ENCODE measurements around the gene XRCC1. TPM values are rescaled to one million over a fixed set of nuclear protein-coding genes. Genes with fewer than 3 reads are reported as not detected.

XRCC1 gene
- total RNA-seq, 4 donors from 2014 or later = 22.7 to 53.2 (median 30.7) TPM

- Histone ChIP-seq H3K9me3 (no peaks in the 10 kb centered on the region), H3K27me3 (no peaks in the 10 kb centered on the region), H3K4me1 (peaks cover 0 to 5% of the 10 kb centered on the region in 2 donors), H3K4me3 (no peak overlapping the region), H3K27ac (no peak overlapping the region), H3K36me3 (no peaks in the 10 kb centered on the region)
- DNase-seq = no peak
- intact Hi-C loops (cut with DNase I; ENCODE audit: low total_unique reads) = no loop called here
- TF ChIP-seq CTCF (IDR thresholded peaks at IDR 0.05) = no peak
- no peak for TF ChIP-seq POLR2A (IDR thresholded peaks at IDR 0.05)
Measured at GRCh38 chr19:43616954-43617353, 41.6 kb upstream of the XRCC1 start.

DNA sequence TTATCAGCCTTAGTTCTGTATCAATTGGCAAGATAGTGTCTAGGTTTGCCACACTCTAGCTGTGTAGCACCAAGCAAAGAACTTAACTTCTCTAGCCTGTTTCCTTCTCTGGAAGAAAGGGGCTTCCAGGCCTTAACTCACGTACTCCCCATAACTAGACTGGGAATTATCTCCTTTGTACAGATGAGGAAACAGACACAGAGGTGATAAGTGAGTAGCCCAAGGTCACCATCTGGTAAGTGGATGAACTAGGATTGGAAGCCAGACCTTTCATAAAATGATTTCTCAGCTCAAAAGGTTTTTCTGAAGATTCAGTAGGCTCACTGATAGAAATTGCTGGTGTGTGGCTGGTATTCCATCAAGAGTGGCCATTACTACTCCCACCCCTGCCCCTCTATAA is 41.0 kb upstream of the XRCC1 start:
- peaks cover 0 to 5% of the 10 kb centered on the region in 2 donors for H3K4me1 ChIP-seq

GRCh38 chr19:43612374-43612773 is 37.0 kb upstream of the XRCC1 start:
- DNase-seq = no peak
- H3K4me3 ChIP-seq = no peak overlapping the region
- TF ChIP-seq POLR2A (IDR thresholded peaks at IDR 0.05) = no peak
- no peak for TF ChIP-seq CTCF (IDR thresholded peaks at IDR 0.05)
- no peaks in the 10 kb centered on the region for H3K27me3 ChIP-seq
- no peaks in the 10 kb centered on the region for H3K4me1 ChIP-seq
- intact Hi-C loops (cut with DNase I; ENCODE audit: low total_unique reads) = no loop called here
- H3K9me3 ChIP-seq = no peaks in the 10 kb centered on the region
- no peaks in the 10 kb centered on the region for H3K36me3 ChIP-seq
- no peak overlapping the region for H3K27ac ChIP-seq

More for the DNA sequence above, 41.0 kb upstream of the XRCC1 start:
- intact Hi-C loops (cut with DNase I; ENCODE audit: low total_unique reads) = no loop called here
- no peak overlapping the region for H3K27ac ChIP-seq
- TF ChIP-seq POLR2A (IDR thresholded peaks at IDR 0.05) = no peak
- TF ChIP-seq CTCF (IDR thresholded peaks at IDR 0.05) = no peak
- no peak overlapping the region for H3K4me3 ChIP-seq
- H3K36me3 ChIP-seq = no peaks in the 10 kb centered on the region
- no peak for DNase-seq
- no peaks in the 10 kb centered on the region for H3K9me3 ChIP-seq
- no peaks in the 10 kb centered on the region for H3K27me3 ChIP-seq

- no peak for DNase-seq
- Histone ChIP-seq H3K4me1 (no peaks in the 10 kb centered on the region), H3K27me3 (no peaks in the 10 kb centered on the region), H3K36me3 (no peaks in the 10 kb centered on the region), H3K4me3 (no peak within 1 kb of the TSS), H3K9me3 (no peaks in the 10 kb centered on the region), H3K27ac (no peak within 1 kb of the TSS)
- intact Hi-C loops (cut with DNase I; ENCODE audit: low total_unique reads) = no loop called here
- no peak for TF ChIP-seq POLR2A (IDR thresholded peaks at IDR 0.05)
- no peak for TF ChIP-seq CTCF (IDR thresholded peaks at IDR 0.05)
Measured at GRCh38 chr19:43611788-43612187, 36.5 kb upstream of the XRCC1 start, which contains the start of gene SRRM5. SRRM5 (plus strand) TSS chr19:43612088; CDS start chr19:43612122, 34 bp downstream.

- H3K4me1 ChIP-seq = no peaks in the 10 kb centered on the region
- TF ChIP-seq CTCF (IDR thresholded peaks at IDR 0.05) (no peak), POLR2A (IDR thresholded peaks at IDR 0.05) (no peak)
- no peaks in the 10 kb centered on the region for H3K36me3 ChIP-seq
- no peak overlapping the region for H3K4me3 ChIP-seq
- no peaks in the 10 kb centered on the region for H3K9me3 ChIP-seq
- no peaks in the 10 kb centered on the region for H3K27me3 ChIP-seq
- no peak overlapping the region for H3K27ac ChIP-seq
- no peak for DNase-seq
- intact Hi-C loops (cut with DNase I; ENCODE audit: low total_unique reads) = no loop called here
Measured at GRCh38 chr19:43610493-43610892, 35.2 kb upstream of the XRCC1 start.
